GM12878 (cell line): Measurements from ENCODE around the gene BRD2. TPM values are rescaled to one million over a fixed set of nuclear protein-coding genes. Genes with fewer than 3 reads are reported as not detected.

Experiments
- IKZF1 ChIP-seq: fragments of 450-650 bp; conservative IDR thresholded peaks from 2 replicates; pipeline ENCODE4 v1.6.1; 2017; ENCODE audit warnings: antibody characterized with exemption, mild to moderate bottlenecking
- IRF4 ChIP-seq: IDR thresholded peaks from 2 replicates; pipeline ENCODE4 v1.6.1; 2011; ENCODE audit warnings: low read depth, low read length
- NR2C2 ChIP-seq: IDR thresholded peaks from 2 replicates; pipeline ENCODE4 v1.6.1; 2011; ENCODE audit warnings: borderline replicate concordance, low read depth; ENCODE audit not compliant: control insufficient read depth, insufficient read length
- ZNF687 ChIP-seq: fragments of 450-650 bp; IDR thresholded peaks from 2 replicates; pipeline ENCODE4 v1.6.1; 2017; ENCODE audit warnings: mild to moderate bottlenecking, moderate library complexity
- polyA plus RNA-seq, 11 experiments: library from polyadenylated mRNA; depleted of rRNA in 4 of 11; unstranded in 6 of 11; stranded (reverse) in 5 of 11; fragments of >200 nt; fragmentation: Nextera tagmentation in 4 of 11; fragmentation: Illumina TruSeq in 1 of 11; extraction: Ambion mirVana in 4 of 11; extraction: Trizol in 1 of 11; gene quantifications; 1 replicate in 1 of 11; 2 replicates in 10 of 11; pipeline versions ENCODE4 v1.2.1 to v1.2.3, GENCODE V29; 2011 to 2016; ENCODE audit warnings: inconsistent platforms in 2 of 11, missing spikeins in 2 of 11, low read depth in 1 of 11
- total RNA-seq, 4 experiments: library from RNA; depleted of rRNA in 3 of 4; stranded (reverse); fragments of >200 nt in 3 of 4; fragmentation: Illumina TruSeq in 1 of 4; extraction: Trizol in 1 of 4; gene quantifications; 2 replicates each; pipeline versions ENCODE4 v1.2.1 to v1.2.3, GENCODE V29; 2013 to 2021
- TF ChIP-seq, protein P1 (sequence below): fragments of 450-650 bp; formaldehyde crosslinking; IDR thresholded peaks from 2 replicates; pipeline ENCODE4 v1.5.0; 2022; ENCODE audit warnings: mild to moderate bottlenecking, missing genetic modification characterization

BRD2 gene
- total and polyA plus RNA-seq, 10 of the 15 experiments (the other 5 are each of a cell fraction or from before 2014, with no cell fraction given) = 32.2 to 239 (median 139) TPM

DNA sequence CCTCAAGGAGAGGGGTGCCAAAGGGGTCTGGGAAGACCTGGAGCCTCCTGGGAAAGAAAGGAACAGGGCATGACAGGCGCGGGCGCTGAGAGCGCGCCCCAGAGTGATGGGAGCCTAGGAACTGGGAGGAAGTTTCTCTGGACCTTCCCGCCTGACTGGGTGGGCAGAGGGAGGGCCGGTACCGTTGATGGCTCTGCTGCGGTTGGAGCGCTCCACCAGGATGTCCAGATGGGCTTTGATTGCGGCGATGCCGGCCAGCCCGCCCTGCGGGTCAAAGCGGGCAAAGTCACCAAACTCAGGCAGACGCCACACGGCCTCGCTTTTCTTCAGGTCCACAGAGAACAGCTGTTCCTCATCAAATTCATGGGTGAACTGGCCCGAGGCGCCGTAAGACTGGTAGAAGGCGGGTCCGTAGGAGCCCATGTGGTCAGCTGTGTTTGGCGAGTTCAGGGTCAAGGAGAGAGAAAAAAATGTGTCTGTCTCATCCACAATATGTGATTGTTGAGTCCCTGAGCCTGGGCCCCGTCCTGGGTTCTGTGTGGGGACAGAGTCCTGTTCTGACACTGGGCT is 39.5 kb downstream of the BRD2 start (continued):
- TF ChIP-seq, protein P1, sequence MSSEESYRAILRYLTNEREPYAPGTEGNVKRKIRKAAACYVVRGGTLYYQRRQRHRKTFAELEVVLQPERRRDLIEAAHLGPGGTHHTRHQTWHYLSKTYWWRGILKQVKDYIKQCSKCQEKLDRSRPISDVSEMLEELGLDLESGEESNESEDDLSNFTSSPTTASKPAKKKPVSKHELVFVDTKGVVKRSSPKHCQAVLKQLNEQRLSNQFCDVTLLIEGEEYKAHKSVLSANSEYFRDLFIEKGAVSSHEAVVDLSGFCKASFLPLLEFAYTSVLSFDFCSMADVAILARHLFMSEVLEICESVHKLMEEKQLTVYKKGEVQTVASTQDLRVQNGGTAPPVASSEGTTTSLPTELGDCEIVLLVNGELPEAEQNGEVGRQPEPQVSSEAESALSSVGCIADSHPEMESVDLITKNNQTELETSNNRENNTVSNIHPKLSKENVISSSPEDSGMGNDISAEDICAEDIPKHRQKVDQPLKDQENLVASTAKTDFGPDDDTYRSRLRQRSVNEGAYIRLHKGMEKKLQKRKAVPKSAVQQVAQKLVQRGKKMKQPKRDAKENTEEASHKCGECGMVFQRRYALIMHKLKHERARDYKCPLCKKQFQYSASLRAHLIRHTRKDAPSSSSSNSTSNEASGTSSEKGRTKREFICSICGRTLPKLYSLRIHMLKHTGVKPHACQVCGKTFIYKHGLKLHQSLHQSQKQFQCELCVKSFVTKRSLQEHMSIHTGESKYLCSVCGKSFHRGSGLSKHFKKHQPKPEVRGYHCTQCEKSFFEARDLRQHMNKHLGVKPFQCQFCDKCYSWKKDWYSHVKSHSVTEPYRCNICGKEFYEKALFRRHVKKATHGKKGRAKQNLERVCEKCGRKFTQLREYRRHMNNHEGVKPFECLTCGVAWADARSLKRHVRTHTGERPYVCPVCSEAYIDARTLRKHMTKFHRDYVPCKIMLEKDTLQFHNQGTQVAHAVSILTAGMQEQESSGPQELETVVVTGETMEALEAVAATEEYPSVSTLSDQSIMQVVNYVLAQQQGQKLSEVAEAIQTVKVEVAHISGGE (CRISPR knock-in tag) = no peak
- TF ChIP-seq NR2C2 (no peak), ZNF687 (no peak), IKZF1 (no peak), IRF4 (no peak)
